RWPE1 (cell line): ENCODE data around the gene SLC45A1.

Experiments
- CTCF ChIA-PET: fragments of 350-600 bp; sonication (Branson Sonifier 250); formaldehyde crosslinking; extraction: SDS; loops from one replicate; lab custom pipeline; 2021; lab: Yijun Ruan, JAX
- POLR2A ChIA-PET: fragments of 400-600 bp; formaldehyde crosslinking; extraction: SDS; loops from one replicate; lab custom pipeline; 2020; ENCODE audit warnings: antibody characterized with exemption; ENCODE audit not compliant: low non-redundant PET; lab: Yijun Ruan, JAX
- DNase-seq: peaks from one replicate; pipeline ENCODE4 v3.0.0; 2012; ENCODE audit warnings: low spot score
- H3K27ac ChIP-seq: fragments of 450-650 bp; 2 replicates; pipeline ENCODE4 v1.5.1; 2017
- TF ChIP-seq, protein P1 (sequence below): fragments of 450-650 bp; conservative IDR thresholded peaks from 2 replicates; pipeline ENCODE4 v1.5.1; 2017; ENCODE audit warnings: low read depth, mild to moderate bottlenecking

The SLC45A1 gene

DNA sequence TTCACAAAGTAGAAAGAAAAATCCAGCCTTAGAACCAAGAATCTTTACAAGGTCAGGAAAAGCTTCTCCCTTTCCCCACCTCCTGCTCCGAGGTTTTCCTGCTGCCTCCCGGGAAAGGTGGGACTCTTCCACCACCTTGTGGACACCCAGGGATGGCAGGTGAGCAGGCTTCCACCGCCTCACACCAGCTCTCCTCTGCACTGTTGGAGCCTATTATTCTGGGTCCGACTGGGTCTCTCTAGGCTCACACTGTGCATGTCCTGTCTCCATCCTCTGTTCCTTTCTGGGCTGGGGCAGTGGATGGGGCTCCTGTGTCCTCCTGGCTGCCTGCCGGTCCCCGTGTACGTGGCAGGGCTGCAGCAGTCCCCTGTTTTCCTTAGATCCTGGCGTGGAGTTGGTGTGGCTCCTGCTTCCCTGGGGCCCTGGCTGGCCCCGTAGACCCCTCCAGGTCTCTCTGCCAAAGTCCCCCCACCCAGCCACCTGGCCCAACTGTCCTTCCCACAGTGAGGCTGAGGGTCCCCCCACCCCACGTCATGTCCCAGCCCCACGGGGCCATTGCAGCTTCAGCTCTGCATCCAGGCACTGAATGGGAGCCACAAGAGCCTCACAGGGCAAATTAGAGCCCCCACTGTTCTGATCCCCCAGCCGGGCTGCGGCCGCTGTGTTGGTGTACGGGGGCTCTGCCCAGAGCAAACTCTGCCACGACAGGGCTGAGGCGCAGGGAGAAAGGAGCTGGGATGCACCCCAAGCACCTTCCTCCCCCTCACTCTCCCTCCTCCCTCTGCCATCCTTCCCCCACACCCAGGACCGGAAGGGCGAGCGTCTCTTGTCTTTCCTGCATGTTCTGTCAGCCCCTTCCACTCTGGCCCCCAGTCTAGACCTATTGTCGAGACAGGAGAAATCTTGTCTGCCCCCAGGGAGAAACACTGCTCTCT lies 3.3 kb upstream of the SLC45A1 start:
- POLR2A ChIA-PET: no interaction called here
- TF ChIP-seq, protein P1, sequence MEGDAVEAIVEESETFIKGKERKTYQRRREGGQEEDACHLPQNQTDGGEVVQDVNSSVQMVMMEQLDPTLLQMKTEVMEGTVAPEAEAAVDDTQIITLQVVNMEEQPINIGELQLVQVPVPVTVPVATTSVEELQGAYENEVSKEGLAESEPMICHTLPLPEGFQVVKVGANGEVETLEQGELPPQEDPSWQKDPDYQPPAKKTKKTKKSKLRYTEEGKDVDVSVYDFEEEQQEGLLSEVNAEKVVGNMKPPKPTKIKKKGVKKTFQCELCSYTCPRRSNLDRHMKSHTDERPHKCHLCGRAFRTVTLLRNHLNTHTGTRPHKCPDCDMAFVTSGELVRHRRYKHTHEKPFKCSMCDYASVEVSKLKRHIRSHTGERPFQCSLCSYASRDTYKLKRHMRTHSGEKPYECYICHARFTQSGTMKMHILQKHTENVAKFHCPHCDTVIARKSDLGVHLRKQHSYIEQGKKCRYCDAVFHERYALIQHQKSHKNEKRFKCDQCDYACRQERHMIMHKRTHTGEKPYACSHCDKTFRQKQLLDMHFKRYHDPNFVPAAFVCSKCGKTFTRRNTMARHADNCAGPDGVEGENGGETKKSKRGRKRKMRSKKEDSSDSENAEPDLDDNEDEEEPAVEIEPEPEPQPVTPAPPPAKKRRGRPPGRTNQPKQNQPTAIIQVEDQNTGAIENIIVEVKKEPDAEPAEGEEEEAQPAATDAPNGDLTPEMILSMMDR: peak; percentile 88
- DNase-seq: peak; percentile 93
- H3K27ac ChIP-seq: peak overlapping the region; percentile 5; the same call in 1 of the 2 replicates
- CTCF ChIA-PET: interaction anchor here (0.5 to 3.8 kb wide), 35 partner anchors 10 to 474 kb away, joined by 3 to 51 read pairs (median 4); no protein-coding TSS in a partner anchor

DNA sequence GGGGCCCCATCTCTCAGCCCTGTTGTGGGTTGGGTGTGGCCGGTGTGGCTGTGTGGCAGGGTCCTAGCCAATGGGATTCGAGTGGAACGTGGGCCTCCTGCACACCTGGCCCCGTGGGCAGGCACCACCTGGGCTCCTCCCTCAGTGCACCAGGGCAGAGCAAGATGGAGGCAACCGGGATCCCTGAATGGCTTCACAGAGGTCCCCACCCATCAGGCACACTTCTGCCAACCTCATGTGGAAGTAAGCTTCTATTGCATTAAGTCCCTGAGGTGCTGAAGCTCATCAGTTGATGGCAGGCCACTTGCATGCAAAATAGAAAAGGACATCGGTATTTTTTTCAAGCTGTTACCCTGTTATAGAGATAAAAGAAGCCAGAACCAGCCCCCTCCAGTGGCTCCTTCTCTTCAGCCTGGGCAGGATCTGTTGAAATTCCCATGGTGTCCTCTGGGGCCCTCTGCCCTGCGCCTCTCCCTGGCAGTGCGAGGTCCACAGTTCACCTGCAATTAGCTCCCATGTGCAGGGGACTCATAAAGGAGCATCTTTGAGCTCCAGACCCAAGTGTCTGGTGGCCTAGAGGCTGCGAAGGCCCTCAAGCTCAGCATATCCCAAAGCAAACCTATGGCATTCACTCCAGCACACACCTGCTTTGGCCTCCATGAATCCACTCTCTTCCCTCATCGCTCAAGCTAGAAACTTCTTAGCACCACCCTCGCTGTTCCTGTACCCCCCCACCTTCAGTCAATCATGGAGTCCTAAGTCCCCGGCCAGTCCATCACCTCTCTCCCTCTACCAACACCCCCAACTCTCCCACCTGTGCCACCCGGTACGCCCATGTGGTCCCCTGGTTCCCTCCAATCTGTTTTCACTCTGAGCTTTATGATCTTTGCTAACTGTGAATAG lies 2.1 kb upstream of the SLC45A1 start:
- H3K27ac ChIP-seq: no peak overlapping the region; the same call in 1 of the 2 replicates
- POLR2A ChIA-PET: no interaction called here
- no peak for DNase-seq
- CTCF ChIA-PET: interaction anchor here (0.7 to 3.8 kb wide), 12 partner anchors 20 to 340 kb away, joined by 3 to 51 read pairs (median 4); no protein-coding TSS in a partner anchor
- TF ChIP-seq, protein P1: no peak

DNA sequence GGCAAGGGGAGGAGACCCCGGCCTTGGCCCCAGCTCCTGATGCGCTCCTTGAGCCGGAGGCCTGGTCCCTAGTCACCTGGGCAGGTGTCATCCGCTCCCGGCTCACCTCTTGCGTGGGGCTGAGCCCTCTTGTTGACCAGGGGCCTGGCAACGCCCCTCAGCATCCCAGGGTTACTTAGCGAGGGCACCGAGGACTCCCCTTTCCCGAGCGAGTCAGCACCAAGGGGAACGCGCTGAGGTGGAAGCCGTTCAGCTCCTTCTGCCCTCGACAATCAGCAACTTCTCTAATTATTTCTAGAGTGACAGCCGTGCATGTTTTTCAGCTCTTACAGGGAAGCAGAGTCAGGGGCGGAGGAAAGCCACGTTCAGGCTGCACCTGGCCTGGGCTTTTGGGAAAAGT lies 522 bp downstream of the SLC45A1 start:
- CTCF ChIA-PET: interaction anchor here (1.2 kb wide), 1 partner anchor 343 kb away, joined by 4 read pairs; no protein-coding TSS in a partner anchor
- TF ChIP-seq, protein P1: no peak
- no peak for DNase-seq
- POLR2A ChIA-PET: no interaction called here
- H3K27ac ChIP-seq: no peak overlapping the region

GRCh38 chr1:8321612-8322011 lies 3.7 kb downstream of the SLC45A1 start:
- no peak for DNase-seq
- POLR2A ChIA-PET: no interaction called here
- TF ChIP-seq, protein P1: no peak
- CTCF ChIA-PET: no interaction called here
- H3K27ac ChIP-seq: no peak overlapping the region

GRCh38 chr1:8323706-8324105 lies 5.8 kb downstream of the SLC45A1 start:
- no peak overlapping the region for H3K27ac ChIP-seq
- ChIA-PET POLR2A (no interaction called here), CTCF (interaction anchor here (1.3 kb wide), 1 partner anchor 9 kb away, joined by 5 read pairs; no protein-coding TSS in a partner anchor)
- TF ChIP-seq, protein P1: no peak
- DNase-seq: no peak

DNA sequence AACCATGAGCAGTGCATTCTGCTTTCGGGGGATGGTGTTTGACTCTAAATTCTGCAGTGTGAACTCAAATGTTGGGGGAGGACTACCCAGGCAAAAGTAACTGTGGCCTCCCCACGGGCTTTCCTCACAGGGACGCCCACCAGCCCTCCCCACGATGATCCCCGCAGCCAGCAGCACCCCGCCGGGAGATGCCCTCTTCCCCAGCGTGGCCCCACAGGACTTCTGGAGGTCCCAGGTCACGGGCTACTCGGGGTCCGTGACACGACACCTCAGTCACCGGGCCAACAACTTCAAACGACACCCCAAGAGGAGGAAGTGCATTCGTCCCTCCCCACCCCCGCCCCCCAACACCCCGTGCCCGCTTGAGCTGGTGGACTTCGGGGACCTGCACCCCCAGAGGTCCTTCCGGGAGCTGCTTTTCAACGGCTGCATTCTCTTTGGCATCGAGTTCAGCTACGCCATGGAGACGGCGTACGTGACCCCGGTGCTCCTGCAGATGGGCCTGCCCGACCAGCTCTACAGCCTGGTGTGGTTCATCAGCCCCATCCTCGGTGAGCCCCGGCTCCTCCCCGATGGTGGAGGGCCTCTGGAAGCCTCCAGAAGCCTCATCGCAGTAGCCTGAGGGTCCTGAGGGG lies 6.4 kb downstream of the SLC45A1 start:
- POLR2A ChIA-PET: no interaction called here
- TF ChIP-seq, protein P1: no peak
- no peak for DNase-seq
- CTCF ChIA-PET: interaction anchor here (0.5 to 1.3 kb wide), 2 partner anchors 10 to 388 kb away, joined by 3 to 5 read pairs; no protein-coding TSS in a partner anchor
- H3K27ac ChIP-seq: no peak overlapping the region
